Umbilical cord (tissue), 2 donors: ENCODE results near the gene PNPLA8. TPM values are rescaled to one million over a fixed set of nuclear protein-coding genes. Genes with fewer than 3 reads are reported as not detected.
A peak's percentile ranks its signal among the peaks of the same experiment; 100 is the strongest.
"Not testable (repeated sequence)": the region's sequence is repeated elsewhere in the genome, so short reads cannot be mapped to it uniquely, and the experiment has no call there.

ENCODE experiments used
- DNase-seq: peaks from one replicate; pipeline ENCODE4 v3.0.0-alpha.2; 2015; ENCODE audit warnings: low spot score
- total RNA-seq: library from RNA; depleted of rRNA; stranded (reverse); fragments of >200 nt; gene quantifications from one replicate; pipeline ENCODE4 v1.2.3, GENCODE V29; 2014; ENCODE audit warnings: low replicate concordance; ENCODE audit not compliant: insufficient read depth

PNPLA8 gene
- total RNA-seq, 1 donor from 2014 or later, result 37.6 TPM

GRCh38 chr7:108468246-108468645 is 57.7 kb downstream of the PNPLA8 start:
- DNase-seq, result no peak

- DNase-seq, result no peak
Observed at GRCh38 chr7:108467391-108467790, 58.5 kb downstream of the PNPLA8 start.

GRCh38 chr7:108466322-108466721 is 59.6 kb downstream of the PNPLA8 start:
- DNase-seq, result not testable (repeated sequence)

GRCh38 chr7:108464743-108465142 is 61.2 kb downstream of the PNPLA8 start:
- DNase-seq, result no peak

GRCh38 chr7:108463613-108464012 is 62.3 kb downstream of the PNPLA8 start:
- DNase-seq, result no peak

- DNase-seq, result no peak
Observed at GRCh38 chr7:108461840-108462239, 64.1 kb downstream of the PNPLA8 start.

- no peak for DNase-seq
Observed at GRCh38 chr7:108460964-108461363, 65.0 kb downstream of the PNPLA8 start.

GRCh38 chr7:108459922-108460551 is 65.9 kb downstream of the PNPLA8 start:
- DNase-seq, result peak; percentile 25

GRCh38 chr7:108457871-108458270 is 68.1 kb downstream of the PNPLA8 start:
- DNase-seq, result no peak

- no peak for DNase-seq
Observed at GRCh38 chr7:108456845-108457540, 68.9 kb downstream of the PNPLA8 start.

- DNase-seq, result peak; percentile 39
Observed at GRCh38 chr7:108455998-108456677, 69.8 kb downstream of the PNPLA8 start, which contains the start of gene NRCAM. Gene NRCAM (minus strand): TSS chr7:108456436. CDS start chr7:108240064, 216,372 bp downstream.

- DNase-seq, result peak; percentile 12
Observed at GRCh38 chr7:108455551-108455997, 70.4 kb downstream of the PNPLA8 start.

GRCh38 chr7:108454674-108455550 is 71.0 kb downstream of the PNPLA8 start:
- DNase-seq, result peak; percentile 10

- no peak for DNase-seq
Observed at GRCh38 chr7:108454317-108454673, 71.6 kb downstream of the PNPLA8 start.

GRCh38 chr7:108453320-108453719 is 72.6 kb downstream of the PNPLA8 start:
- DNase-seq, result no peak

- no peak for DNase-seq
Observed at GRCh38 chr7:108452707-108453106, 73.2 kb downstream of the PNPLA8 start.

- DNase-seq, result no peak
Observed at GRCh38 chr7:108451296-108451848, 74.6 kb downstream of the PNPLA8 start.

GRCh38 chr7:108450160-108450559 is 75.8 kb downstream of the PNPLA8 start:
- no peak for DNase-seq

- no peak for DNase-seq
Observed at GRCh38 chr7:108449521-108449920, 76.4 kb downstream of the PNPLA8 start.

GRCh38 chr7:108448584-108449505 is 77.1 kb downstream of the PNPLA8 start:
- DNase-seq, result no peak
